ENCODE data around the gene ANGPTL7.
"Not testable (repeated sequence)": the region's sequence is repeated elsewhere in the genome, so short reads cannot be mapped to it uniquely, and the experiment has no call there.

- TF ChIP-seq CTCF (IDR thresholded peaks at IDR 0.05 in 8 of 11, conservative IDR thresholded peaks at IDR 0.05 in 3 of 11); POLR2AphosphoS5 (IDR thresholded peaks at IDR 0.05); POLR2A (IDR thresholded peaks at IDR 0.05): not testable (repeated sequence)
Measured at GRCh38 chr1:11166744-11167143, 22.4 kb upstream of the ANGPTL7 start.
